Suprapubic skin (tissue), 4 donors: ENCODE measurements around the gene FUCA2. TPM values are rescaled to one million over a fixed set of nuclear protein-coding genes. Genes with fewer than 3 reads are reported as not detected.
"Not testable (repeated sequence)": the region's sequence is repeated elsewhere in the genome, so short reads cannot be mapped to it uniquely, and the experiment has no call there.

Source experiments
- DNase-seq, 2 donors: peaks; one replicate each; pipeline ENCODE4 v3.0.0-alpha.2; 2019; ENCODE audit warnings: low spot score in 2 of 2
- H3K27ac ChIP-seq: fragments of 200-600 bp; sonication (generic); one replicate; pipeline ENCODE4 v1.5.1; 2019
- H3K27me3 ChIP-seq: fragments of 200-600 bp; sonication (generic); one replicate; pipeline ENCODE4 v1.5.1; 2019
- H3K36me3 ChIP-seq: fragments of 200-600 bp; sonication (generic); one replicate; pipeline ENCODE4 v1.5.1; 2019
- H3K4me1 ChIP-seq: fragments of 200-600 bp; sonication (generic); one replicate; pipeline ENCODE4 v1.5.1; 2019
- H3K4me3 ChIP-seq: fragments of 200-600 bp; sonication (generic); one replicate; pipeline ENCODE4 v1.5.1; 2019; ENCODE audit warnings: mild to moderate bottlenecking
- H3K9me3 ChIP-seq: fragments of 200-600 bp; sonication (generic); one replicate; pipeline ENCODE4 v1.5.1; 2019
- EP300 ChIP-seq: sonication (generic); formaldehyde crosslinking; IDR thresholded peaks from one replicate; pipeline ENCODE4 v1.6.1; 2017; ENCODE audit warnings: antibody characterized with exemption
- POLR2A ChIP-seq, 2 donors: fragments of 450-650 bp; IDR thresholded peaks; one replicate each; pipeline ENCODE4 v1.6.1; 2017; ENCODE audit warnings: antibody characterized with exemption in 2 of 2, mild to moderate bottlenecking in 2 of 2, moderate library complexity in 2 of 2
- POLR2AphosphoS5 ChIP-seq, 3 donors: sonication (generic); formaldehyde crosslinking; IDR thresholded peaks; one replicate each; pipeline ENCODE4 v1.6.1; 2017; ENCODE audit warnings: antibody characterized with exemption in 3 of 3
- WGBS: methylation state at CpG from one replicate; pipeline ENCODE4 v1.1.5; 2018; 5-methylcytosine and 5-hydroxymethylcytosine counted together
- total RNA-seq, 4 donors: library from RNA; depleted of rRNA; stranded (reverse); fragments of >200 nt; gene quantifications; one replicate each; pipeline ENCODE4 v1.1.0, GENCODE V29; 2016
- TF ChIP-seq, protein P1 (sequence below), 2 donors: fragments of 200-600 bp in 1 of 2; fragments of 450-650 bp in 1 of 2; sonication (generic) in 1 of 2; IDR thresholded peaks; one replicate each; pipeline ENCODE4 v1.5.1; 2016 to 2019; ENCODE audit warnings: antibody characterized with exemption in 2 of 2, mild to moderate bottlenecking in 1 of 2, moderate library complexity in 1 of 2

The FUCA2 gene
- total RNA-seq, 4 donors from 2014 or later = 4.7 to 15.5 (median 10.8) TPM

DNA sequence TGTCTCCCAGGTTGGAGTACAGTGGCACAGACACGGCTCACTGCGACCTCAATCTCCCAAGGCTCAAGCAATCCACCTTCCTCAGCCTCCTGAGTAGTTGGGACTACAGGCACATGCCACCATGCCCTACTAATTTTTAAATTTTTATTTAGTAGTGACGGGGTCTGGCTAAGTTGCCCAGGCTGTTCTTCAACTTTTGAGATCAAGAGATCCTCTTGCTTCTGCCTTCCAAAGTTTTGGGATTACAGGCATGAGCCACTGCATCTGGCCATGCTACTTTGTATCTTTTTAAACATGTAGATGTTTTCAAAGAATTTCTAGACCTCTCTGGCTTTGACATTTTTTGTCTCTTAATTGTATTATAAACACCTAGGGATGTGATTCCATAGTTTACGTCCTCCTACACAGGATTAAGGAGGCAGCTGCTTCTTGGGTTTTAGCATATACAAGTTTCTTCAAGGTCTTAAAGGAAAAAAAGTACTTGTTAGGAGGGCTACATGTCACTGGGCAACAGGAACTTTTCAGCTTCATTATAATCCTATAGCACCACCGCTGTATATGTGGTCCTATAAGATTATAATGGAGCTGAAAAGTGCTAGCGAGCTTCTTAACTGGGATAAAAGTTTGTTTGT, 62.3 kb downstream of the FUCA2 start:
- TF ChIP-seq, protein P1, sequence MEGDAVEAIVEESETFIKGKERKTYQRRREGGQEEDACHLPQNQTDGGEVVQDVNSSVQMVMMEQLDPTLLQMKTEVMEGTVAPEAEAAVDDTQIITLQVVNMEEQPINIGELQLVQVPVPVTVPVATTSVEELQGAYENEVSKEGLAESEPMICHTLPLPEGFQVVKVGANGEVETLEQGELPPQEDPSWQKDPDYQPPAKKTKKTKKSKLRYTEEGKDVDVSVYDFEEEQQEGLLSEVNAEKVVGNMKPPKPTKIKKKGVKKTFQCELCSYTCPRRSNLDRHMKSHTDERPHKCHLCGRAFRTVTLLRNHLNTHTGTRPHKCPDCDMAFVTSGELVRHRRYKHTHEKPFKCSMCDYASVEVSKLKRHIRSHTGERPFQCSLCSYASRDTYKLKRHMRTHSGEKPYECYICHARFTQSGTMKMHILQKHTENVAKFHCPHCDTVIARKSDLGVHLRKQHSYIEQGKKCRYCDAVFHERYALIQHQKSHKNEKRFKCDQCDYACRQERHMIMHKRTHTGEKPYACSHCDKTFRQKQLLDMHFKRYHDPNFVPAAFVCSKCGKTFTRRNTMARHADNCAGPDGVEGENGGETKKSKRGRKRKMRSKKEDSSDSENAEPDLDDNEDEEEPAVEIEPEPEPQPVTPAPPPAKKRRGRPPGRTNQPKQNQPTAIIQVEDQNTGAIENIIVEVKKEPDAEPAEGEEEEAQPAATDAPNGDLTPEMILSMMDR (IDR thresholded peaks at IDR 0.05) = no peak
- TF ChIP-seq POLR2A (IDR thresholded peaks at IDR 0.05) (no peak), EP300 (no peak), POLR2AphosphoS5 (IDR thresholded peaks at IDR 0.05) (no peak)
- H3K4me1 ChIP-seq = peaks cover 29% of the 10 kb centered on the region
- H3K27me3 ChIP-seq = no peaks in the 10 kb centered on the region
- no peak for DNase-seq
- peak overlapping the region; percentile 82 for H3K4me3 ChIP-seq
- no peak overlapping the region for H3K27ac ChIP-seq
- WGBS = 78% methylated on average over 6 of the region's 6 CpGs
- peaks cover 3% of the 10 kb centered on the region for H3K36me3 ChIP-seq
- H3K9me3 ChIP-seq = no peaks in the 10 kb centered on the region

DNA sequence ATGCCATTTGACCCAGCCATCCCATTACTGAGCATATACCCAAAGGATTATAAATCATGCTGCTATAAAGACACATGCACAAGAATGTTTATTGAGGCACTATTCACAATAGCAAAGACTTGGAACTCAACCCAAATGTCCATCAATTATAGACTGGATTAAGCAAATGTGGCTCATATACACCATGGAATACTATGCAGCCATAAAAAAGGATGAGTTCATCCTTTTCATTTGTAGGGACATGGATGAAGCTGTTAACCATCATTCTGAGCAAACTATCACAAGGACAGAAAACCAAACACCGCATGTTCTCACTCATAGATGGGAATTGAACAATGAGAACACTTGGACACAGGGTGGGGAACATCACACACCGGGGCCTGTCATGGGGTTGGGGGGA, 63.7 kb downstream of the FUCA2 start:
- not testable (repeated sequence) for H3K9me3 ChIP-seq, H3K27ac ChIP-seq, DNase-seq, H3K4me3 ChIP-seq, H3K36me3 ChIP-seq, H3K27me3 ChIP-seq
- WGBS = 98% methylated on average over 2 of the region's 2 CpGs
- H3K4me1 ChIP-seq = peaks cover 29% of the 10 kb centered on the region

Other genes starting within 250 kb of the FUCA2 start
- 10 to 100 TPM in 1 of 4 donors, 1 to 10 TPM in 3; 7.2 to 13.7 (median 8.1) TPM for gene ADAT2, start 61.0 kb downstream of the FUCA2 start, total RNA-seq
- gene PEX3, start 60.9 kb downstream of the FUCA2 start, total RNA-seq = 10 to 100 TPM; 22.3 to 29.0 (median 24.2) TPM
- 10 to 100 TPM; 11.9 to 31.5 (median 20.9) TPM for gene PHACTR2, start 166.2 kb upstream of the FUCA2 start, total RNA-seq